ENCODE data around the gene ST6GALNAC2.

- 0 out of 2 replicates have a peak, but pooled peaks have one; percentile 30 for TF ChIP-seq FOXK2 (IDR thresholded peaks at IDR 0.05)
- no peak for TF ChIP-seq TCF7 (IDR thresholded peaks at IDR 0.05; ENCODE audit: borderline replicate concordance)
- no peak for TF ChIP-seq ZNF217 (IDR thresholded peaks at IDR 0.05)
- no peak for TF ChIP-seq CTCF (IDR thresholded peaks at IDR 0.05 in 2 of 3, conservative IDR thresholded peaks at IDR 0.05 in 1 of 3; ENCODE audit: control insufficient read depth in 2 of 3, extremely low read depth in 1 of 3, insufficient read depth in 1 of 3, low read depth in 3 of 3, low read length in 3 of 3)
- TF ChIP-seq POLR2AphosphoS2 (IDR thresholded peaks at IDR 0.05; ENCODE audit: low read depth, low read length), result no peak
- TF ChIP-seq RAD21 (IDR thresholded peaks at IDR 0.05; ENCODE audit: insufficient read depth, low read depth, low read length), result no peak
Measured at GRCh38 chr17:76547642-76548202, 37.9 kb downstream of the ST6GALNAC2 start.

Measured in GM12878 (cell line).